HG03442 (cell line): ENCODE data around the gene PBXIP1.

Experiments
- ATAC-seq: cut with Tn5 transposase; IDR thresholded peaks from one replicate; pipeline ENCODE4 v1.9.1; 2021; ENCODE audit warnings: mild to moderate bottlenecking, moderate library complexity; ENCODE audit not compliant: unreplicated experiment

Gene PBXIP1

GRCh38 chr1:154902938-154903566 lies 52.8 kb downstream of the PBXIP1 start:
- no peak for ATAC-seq

- ATAC-seq: no peak
Measured at GRCh38 chr1:154901591-154901990, 54.3 kb downstream of the PBXIP1 start.

GRCh38 chr1:154899041-154899440 lies 56.9 kb downstream of the PBXIP1 start:
- ATAC-seq: no peak

GRCh38 chr1:154896771-154897286 lies 59.1 kb downstream of the PBXIP1 start:
- ATAC-seq: no peak

GRCh38 chr1:154895798-154896197 lies 60.1 kb downstream of the PBXIP1 start:
- no peak for ATAC-seq
